BJ (cell line): ENCODE results near the gene GALNT13. TPM values are rescaled to one million over a fixed set of nuclear protein-coding genes. Genes with fewer than 3 reads are reported as not detected.

Experiments used
- CTCF ChIA-PET: fragments of 350-600 bp; formaldehyde crosslinking; extraction: SDS; loops from one replicate; lab custom pipeline; 2021; ENCODE audit warnings: antibody characterized with exemption, inconsistent platforms; lab: Yijun Ruan, JAX
- POLR2A ChIA-PET: fragments of 300-600 bp; sonication (Branson Sonifier 250); formaldehyde crosslinking; extraction: SDS; loops from one replicate; lab custom pipeline; 2021; ENCODE audit warnings: antibody characterized with exemption; lab: Charles Lee
- DNase-seq: peaks from one replicate; pipeline ENCODE4 v3.0.0-alpha.2; 2011; ENCODE audit warnings: low read depth
- H3K27me3 ChIP-seq: 2 replicates; pipeline ENCODE4 v1.6.0; 2011; ENCODE audit warnings: low read length; ENCODE audit not compliant: control insufficient read depth, insufficient read depth
- H3K36me3 ChIP-seq: 2 replicates; pipeline ENCODE4 v1.5.1; 2011; ENCODE audit warnings: low read length; ENCODE audit not compliant: control insufficient read depth, insufficient read depth
- H3K4me3 ChIP-seq: 2 replicates; pipeline ENCODE4 v1.5.1; 2011; ENCODE audit warnings: low read depth, mild to moderate bottlenecking, control low read depth, low read length
- CTCF ChIP-seq: IDR thresholded peaks from 2 replicates; pipeline ENCODE4 v1.5.1; 2011; ENCODE audit warnings: low read depth, mild to moderate bottlenecking, control low read depth, inconsistent platforms, low read length, moderate library complexity; ENCODE audit not compliant: insufficient read depth
- polyA plus RNA-seq: library from polyadenylated mRNA; depleted of rRNA; stranded (reverse); fragments of >200 nt; gene quantifications from 2 replicates; pipeline ENCODE4 v1.2.3, GENCODE V29; 2011

Gene GALNT13
- polyA plus RNA-seq, 1 experiment, result not detected

- no peak for TF ChIP-seq CTCF
- no peaks in the 10 kb centered on the region for H3K27me3 ChIP-seq
- DNase-seq, result no peak
- no peaks in the 10 kb centered on the region for H3K36me3 ChIP-seq
- no peak overlapping the region for H3K4me3 ChIP-seq
- ChIA-PET CTCF (no interaction called here), POLR2A (no interaction called here)
These were observed 324.0 kb downstream of the GALNT13 start for GRCh38 chr2:154195644-154196195.

- no peak for TF ChIP-seq CTCF
- ChIA-PET CTCF (no interaction called here), POLR2A (no interaction called here)
- Histone ChIP-seq H3K36me3 (no peaks in the 10 kb centered on the region), H3K4me3 (no peak overlapping the region), H3K27me3 (no peaks in the 10 kb centered on the region)
- no peak for DNase-seq
These were observed 327.1 kb downstream of the GALNT13 start for GRCh38 chr2:154198866-154199265.

GRCh38 chr2:154203206-154203605, 331.5 kb downstream of the GALNT13 start:
- Histone ChIP-seq H3K36me3 (no peaks in the 10 kb centered on the region), H3K4me3 (no peak overlapping the region), H3K27me3 (no peaks in the 10 kb centered on the region)
- no peak for DNase-seq
- no peak for TF ChIP-seq CTCF
- ChIA-PET CTCF (no interaction called here), POLR2A (no interaction called here)

GRCh38 chr2:154203902-154204301, 332.2 kb downstream of the GALNT13 start:
- ChIA-PET CTCF (no interaction called here), POLR2A (no interaction called here)
- no peaks in the 10 kb centered on the region for H3K36me3 ChIP-seq
- no peak overlapping the region for H3K4me3 ChIP-seq
- no peaks in the 10 kb centered on the region for H3K27me3 ChIP-seq
- DNase-seq, result no peak
- no peak for TF ChIP-seq CTCF

- Histone ChIP-seq H3K36me3 (no peaks in the 10 kb centered on the region), H3K27me3 (no peaks in the 10 kb centered on the region), H3K4me3 (no peak overlapping the region)
- no peak for TF ChIP-seq CTCF
- ChIA-PET POLR2A (no interaction called here), CTCF (no interaction called here)
- DNase-seq, result no peak
These were observed 335.7 kb downstream of the GALNT13 start for GRCh38 chr2:154207288-154208047.
